ENCODE data around the gene EIF2S2.
A peak's percentile ranks its signal among the peaks of the same experiment; 100 is the strongest.
"Not testable (repeated sequence)": the region's sequence is repeated elsewhere in the genome, so short reads cannot be mapped to it uniquely, and the experiment has no call there.

Gene EIF2S2, protein sequence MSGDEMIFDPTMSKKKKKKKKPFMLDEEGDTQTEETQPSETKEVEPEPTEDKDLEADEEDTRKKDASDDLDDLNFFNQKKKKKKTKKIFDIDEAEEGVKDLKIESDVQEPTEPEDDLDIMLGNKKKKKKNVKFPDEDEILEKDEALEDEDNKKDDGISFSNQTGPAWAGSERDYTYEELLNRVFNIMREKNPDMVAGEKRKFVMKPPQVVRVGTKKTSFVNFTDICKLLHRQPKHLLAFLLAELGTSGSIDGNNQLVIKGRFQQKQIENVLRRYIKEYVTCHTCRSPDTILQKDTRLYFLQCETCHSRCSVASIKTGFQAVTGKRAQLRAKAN

DNA sequence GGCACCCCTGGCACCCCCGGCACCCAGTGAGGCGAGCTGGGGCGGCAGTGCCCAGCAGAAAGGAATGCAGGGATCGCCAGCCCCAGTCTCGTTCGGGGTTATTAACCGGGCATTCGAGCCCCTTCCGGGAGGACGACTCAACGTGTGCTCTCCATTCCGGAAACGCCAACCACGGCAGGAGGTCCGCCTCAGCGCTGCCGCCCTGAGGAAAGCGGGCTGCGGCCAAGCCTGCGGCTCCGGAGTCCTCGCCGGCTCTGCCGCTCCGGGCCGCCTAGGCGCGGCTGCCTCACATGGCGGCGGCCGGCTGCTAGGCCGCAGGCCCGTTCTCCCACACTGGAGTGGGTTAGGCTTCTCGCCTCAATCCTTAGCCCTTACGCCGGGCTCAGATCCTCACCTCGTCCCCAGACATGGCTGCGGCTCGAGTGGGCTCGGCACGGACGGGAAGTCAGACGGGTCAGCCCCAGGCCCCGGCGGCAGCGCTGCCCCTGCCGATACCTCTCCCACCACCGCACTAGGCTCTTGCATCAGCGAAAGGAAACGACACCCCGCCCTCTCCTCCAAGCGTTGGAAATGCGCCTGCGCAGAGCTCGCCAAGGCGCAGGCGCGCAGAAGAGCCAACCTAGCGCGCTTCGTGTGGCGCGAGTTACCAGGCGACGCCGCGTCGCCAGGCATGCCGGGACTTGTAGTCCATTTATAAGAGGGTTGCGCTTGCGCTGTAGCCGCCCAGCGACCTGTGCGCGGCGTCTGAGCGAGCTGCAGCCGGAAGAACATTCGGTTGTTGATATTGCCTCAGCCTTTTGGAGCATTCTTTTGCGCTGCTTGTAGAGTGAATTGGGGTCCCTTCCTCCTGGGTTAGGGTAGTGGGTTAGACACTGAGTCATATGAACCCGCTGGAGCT, at the start of gene EIF2S2:
Gene EIF2S2, minus strand, starts transcription at position 542 of the 898 bp plus-strand sequence. Its CDS starts 133 bp downstream, at position 409.
- Histone ChIP-seq H3K9me3 (ENCODE audit: low read length) (no peaks in the 10 kb centered on the region), H3K27me3 (ENCODE audit: insufficient read depth, low read length) (no peaks in the 10 kb centered on the region), H2AFZ (ENCODE audit: low read depth, low read length) (peak within 1 kb of the TSS; percentile 88), H3K36me3 (ENCODE audit: insufficient read depth, low read length) (peaks cover 9% of the 10 kb centered on the region), H3K4me3 (ENCODE audit: low read length) (peak within 1 kb of the TSS; percentile 93), H3K4me1 (ENCODE audit: insufficient read depth, low read length) (peaks cover 11% of the 10 kb centered on the region)

DNA sequence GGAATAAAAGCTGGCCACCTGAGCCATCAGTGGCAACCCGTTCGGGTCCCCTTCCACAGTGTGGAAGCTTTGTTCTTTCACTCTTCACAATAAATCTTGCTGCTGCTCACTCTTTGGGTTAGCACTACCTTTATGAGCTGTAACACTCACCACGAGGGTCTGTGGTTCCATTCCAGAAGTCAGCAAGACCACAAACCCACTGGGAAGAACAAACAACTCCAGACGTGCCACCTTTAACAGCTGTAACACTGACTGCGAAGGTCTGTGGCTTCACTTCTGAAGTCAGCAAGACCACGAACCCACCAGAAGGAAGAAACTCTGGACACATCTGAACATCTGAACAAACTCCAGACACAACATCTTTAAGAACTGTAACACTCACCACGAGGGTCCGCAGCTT, 45.7 kb upstream of the EIF2S2 start:
- not testable (repeated sequence) for H2AFZ ChIP-seq (ENCODE audit: low read depth, low read length); H3K36me3 ChIP-seq (ENCODE audit: insufficient read depth, low read length); H3K4me3 ChIP-seq (ENCODE audit: low read length); H3K4me1 ChIP-seq (ENCODE audit: insufficient read depth, low read length); H3K27me3 ChIP-seq (ENCODE audit: insufficient read depth, low read length); H3K9me3 ChIP-seq (ENCODE audit: low read length)

DNA sequence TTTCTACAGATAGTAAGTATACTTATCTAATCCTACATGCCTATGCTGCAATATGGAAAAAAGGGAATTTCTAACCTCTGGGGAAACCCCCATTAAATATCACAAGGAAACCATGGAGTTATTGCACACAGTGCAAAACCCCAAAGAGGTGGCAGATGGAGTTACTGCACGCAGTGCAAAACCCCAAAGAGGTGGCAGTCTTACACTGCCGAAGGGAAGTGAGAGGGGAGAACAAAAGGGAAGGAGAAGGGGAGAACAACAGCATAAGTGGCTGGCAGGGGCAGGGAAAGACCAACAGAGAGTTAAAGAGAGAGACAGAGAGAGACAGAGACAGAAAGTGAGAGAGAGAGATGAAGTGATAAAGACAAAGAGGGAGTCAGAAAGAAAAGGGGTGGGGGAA, 43.8 kb upstream of the EIF2S2 start:
- Histone ChIP-seq H3K4me3 (ENCODE audit: low read length) (no peak overlapping the region), H3K4me1 (ENCODE audit: insufficient read depth, low read length) (no peaks in the 10 kb centered on the region), H3K9me3 (ENCODE audit: low read length) (no peaks in the 10 kb centered on the region)

DNA sequence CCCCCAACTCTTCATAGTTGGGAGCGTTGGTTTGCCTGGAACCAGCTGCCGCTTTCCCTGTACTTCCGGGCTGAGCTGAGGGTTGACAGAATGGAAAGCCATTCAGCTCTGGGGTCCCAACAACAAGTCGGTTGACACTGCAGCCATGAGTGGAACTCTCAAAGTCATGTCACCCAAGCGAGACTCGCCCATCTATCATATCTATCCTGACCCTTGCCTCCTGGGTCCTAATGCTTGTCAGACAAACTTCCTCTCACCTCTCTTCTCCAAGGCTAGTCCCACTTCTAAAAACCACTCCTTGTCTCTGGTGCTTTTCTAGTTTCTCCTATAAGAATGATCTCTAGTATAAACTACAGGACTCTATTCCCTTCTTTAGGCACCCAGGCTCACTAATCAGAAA, 41.1 kb upstream of the EIF2S2 start:
- not testable (repeated sequence) for H3K4me1 ChIP-seq (ENCODE audit: insufficient read depth, low read length); H3K4me3 ChIP-seq (ENCODE audit: low read length); H3K27me3 ChIP-seq (ENCODE audit: insufficient read depth, low read length); H3K36me3 ChIP-seq (ENCODE audit: insufficient read depth, low read length); H2AFZ ChIP-seq (ENCODE audit: low read depth, low read length); H3K9me3 ChIP-seq (ENCODE audit: low read length)

More for the DNA sequence above, 43.8 kb upstream of the EIF2S2 start:
- Histone ChIP-seq H2AFZ (ENCODE audit: low read depth, low read length) (no peak overlapping the region), H3K36me3 (ENCODE audit: insufficient read depth, low read length) (no peaks in the 10 kb centered on the region), H3K27me3 (ENCODE audit: insufficient read depth, low read length) (peaks cover 5% of the 10 kb centered on the region)

DNA sequence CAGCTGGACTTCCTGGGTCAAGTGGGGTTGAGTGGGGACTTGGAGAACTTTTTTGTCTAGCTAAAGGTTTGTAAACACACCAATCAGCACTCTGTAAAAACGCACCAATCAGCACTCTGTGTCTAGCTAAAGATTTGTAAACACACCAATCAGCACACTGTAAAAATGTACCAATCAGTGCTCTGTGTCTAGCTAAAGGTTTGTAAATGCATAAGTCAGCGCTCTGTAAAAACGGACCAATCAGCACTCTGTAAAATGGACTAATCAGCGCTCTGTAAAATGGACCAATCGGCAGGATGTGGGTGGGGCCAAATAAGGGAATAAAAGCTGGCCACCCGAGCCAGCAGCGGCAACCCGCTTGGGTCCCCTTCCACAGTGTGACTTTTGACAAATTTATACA, 40.0 kb upstream of the EIF2S2 start:
- H3K27me3 ChIP-seq (ENCODE audit: insufficient read depth, low read length); H3K4me3 ChIP-seq (ENCODE audit: low read length); H3K36me3 ChIP-seq (ENCODE audit: insufficient read depth, low read length); H3K9me3 ChIP-seq (ENCODE audit: low read length); H2AFZ ChIP-seq (ENCODE audit: low read depth, low read length); H3K4me1 ChIP-seq (ENCODE audit: insufficient read depth, low read length): not testable (repeated sequence)

DNA sequence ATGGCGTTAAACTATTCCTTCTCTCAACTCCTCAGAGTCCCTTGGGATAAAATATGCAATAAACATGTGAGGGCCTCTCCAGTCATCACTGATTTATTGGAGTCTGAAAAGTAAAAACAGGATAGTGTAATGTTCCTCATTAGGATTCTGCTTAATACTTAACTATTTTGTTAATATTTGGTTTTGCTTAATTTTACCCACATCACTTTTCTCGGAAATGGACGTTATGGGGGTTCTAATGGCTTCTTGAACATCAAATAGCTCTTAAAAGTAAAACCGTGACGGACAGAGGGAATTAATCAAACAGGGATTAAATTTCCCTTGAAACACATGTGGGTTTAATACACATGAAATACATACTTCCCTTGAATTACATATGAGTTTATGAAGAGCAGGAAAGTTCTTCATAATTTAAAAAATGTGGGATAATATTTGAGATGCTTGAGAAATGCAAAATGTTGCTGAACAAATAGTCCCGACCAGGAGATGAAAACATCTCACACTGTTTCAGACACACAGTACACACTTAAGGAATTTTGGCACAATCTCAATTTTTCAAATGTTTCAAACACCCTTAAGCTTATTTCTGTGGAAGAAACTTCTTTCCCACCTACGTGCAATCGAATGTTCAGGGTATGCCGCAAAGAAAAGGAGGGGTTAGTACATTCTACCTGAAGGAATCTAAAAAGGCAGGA, 38.4 kb upstream of the EIF2S2 start:
- Histone ChIP-seq H3K9me3 (ENCODE audit: low read length) (no peaks in the 10 kb centered on the region), H3K27me3 (ENCODE audit: insufficient read depth, low read length) (peaks cover 5% of the 10 kb centered on the region), H2AFZ (ENCODE audit: low read depth, low read length) (no peak overlapping the region), H3K4me1 (ENCODE audit: insufficient read depth, low read length) (no peaks in the 10 kb centered on the region), H3K4me3 (ENCODE audit: low read length) (no peak overlapping the region), H3K36me3 (ENCODE audit: insufficient read depth, low read length) (no peaks in the 10 kb centered on the region)

DNA sequence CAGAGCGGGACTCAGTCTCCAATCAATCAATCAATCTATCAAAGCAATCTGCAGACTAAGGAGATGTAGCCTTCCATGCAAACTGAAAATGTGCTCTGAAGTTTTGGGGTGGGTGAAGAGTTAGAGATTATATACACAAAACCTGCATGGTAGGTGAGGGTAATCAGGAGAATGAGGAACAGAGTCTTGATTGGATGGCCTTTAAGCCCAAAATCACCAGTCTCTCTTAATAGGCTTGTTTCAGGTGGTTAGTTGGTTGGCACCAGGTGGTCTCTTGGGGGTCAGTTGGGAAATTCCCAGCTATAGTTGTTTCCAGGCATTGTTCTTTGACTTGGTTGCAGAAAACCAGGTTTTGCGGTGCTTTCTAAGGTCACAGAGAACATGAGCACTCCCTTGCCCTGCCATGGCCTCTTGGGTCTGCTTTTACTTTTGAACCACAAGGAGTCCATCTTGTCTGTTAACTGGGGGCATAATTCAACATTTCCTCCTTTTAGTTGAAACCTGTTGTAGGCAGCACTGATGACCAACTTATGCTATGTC, 33.3 kb upstream of the EIF2S2 start:
- no peaks in the 10 kb centered on the region for H3K9me3 ChIP-seq (ENCODE audit: low read length)
- H3K27me3 ChIP-seq (ENCODE audit: insufficient read depth, low read length): no peaks in the 10 kb centered on the region
- H3K4me1 ChIP-seq (ENCODE audit: insufficient read depth, low read length): no peaks in the 10 kb centered on the region
- H3K36me3 ChIP-seq (ENCODE audit: insufficient read depth, low read length): no peaks in the 10 kb centered on the region
- no peak overlapping the region for H3K4me3 ChIP-seq (ENCODE audit: low read length)
- H2AFZ ChIP-seq (ENCODE audit: low read depth, low read length): no peak overlapping the region

DNA sequence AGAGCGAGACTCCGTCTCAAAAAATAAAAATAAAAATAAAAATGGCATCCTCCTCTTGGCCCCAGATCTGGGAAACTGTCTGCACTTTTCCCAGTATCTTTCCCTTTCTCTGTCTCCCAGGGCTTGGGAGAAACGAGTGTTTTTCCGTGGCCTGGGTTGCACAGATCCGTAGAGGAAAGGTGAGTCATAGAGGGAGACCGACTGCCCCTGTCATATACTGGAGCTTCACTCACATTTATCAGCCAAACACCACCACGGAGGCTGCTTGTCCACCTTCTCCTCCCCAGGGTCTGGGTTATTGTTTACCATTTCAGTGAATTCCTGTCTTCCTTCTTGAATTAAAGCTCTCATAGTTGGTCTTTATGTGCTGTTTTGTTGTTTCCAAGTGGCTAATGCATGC, 31.9 kb upstream of the EIF2S2 start:
- Histone ChIP-seq H3K4me1 (ENCODE audit: insufficient read depth, low read length) (no peaks in the 10 kb centered on the region), H2AFZ (ENCODE audit: low read depth, low read length) (no peak overlapping the region), H3K27me3 (ENCODE audit: insufficient read depth, low read length) (no peaks in the 10 kb centered on the region), H3K36me3 (ENCODE audit: insufficient read depth, low read length) (no peaks in the 10 kb centered on the region), H3K4me3 (ENCODE audit: low read length) (no peak overlapping the region), H3K9me3 (ENCODE audit: low read length) (no peaks in the 10 kb centered on the region)

DNA sequence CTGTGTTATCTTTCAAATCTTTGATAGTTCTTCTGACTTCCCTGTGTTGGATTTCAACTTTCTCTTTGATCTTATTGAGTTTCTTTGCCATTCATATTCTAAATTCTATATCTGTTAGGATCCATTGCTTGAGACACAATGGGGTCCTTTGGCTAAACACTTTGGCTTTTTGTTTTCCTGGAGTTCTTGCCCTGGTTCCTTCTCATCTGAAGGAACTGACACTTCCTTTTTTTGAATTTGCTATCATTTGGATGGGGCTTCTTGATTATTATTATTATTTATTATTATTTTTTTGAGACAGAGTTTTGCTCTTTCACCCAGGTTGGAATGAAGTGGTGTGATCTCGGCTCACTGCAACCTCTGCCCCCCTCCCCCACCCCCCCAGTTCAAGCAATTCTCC, 30.1 kb upstream of the EIF2S2 start:
- H3K4me3 ChIP-seq (ENCODE audit: low read length): no peak overlapping the region
- no peaks in the 10 kb centered on the region for H3K4me1 ChIP-seq (ENCODE audit: insufficient read depth, low read length)
- no peaks in the 10 kb centered on the region for H3K9me3 ChIP-seq (ENCODE audit: low read length)
- no peaks in the 10 kb centered on the region for H3K27me3 ChIP-seq (ENCODE audit: insufficient read depth, low read length)
- H3K36me3 ChIP-seq (ENCODE audit: insufficient read depth, low read length): no peaks in the 10 kb centered on the region
- H2AFZ ChIP-seq (ENCODE audit: low read depth, low read length): no peak overlapping the region

DNA sequence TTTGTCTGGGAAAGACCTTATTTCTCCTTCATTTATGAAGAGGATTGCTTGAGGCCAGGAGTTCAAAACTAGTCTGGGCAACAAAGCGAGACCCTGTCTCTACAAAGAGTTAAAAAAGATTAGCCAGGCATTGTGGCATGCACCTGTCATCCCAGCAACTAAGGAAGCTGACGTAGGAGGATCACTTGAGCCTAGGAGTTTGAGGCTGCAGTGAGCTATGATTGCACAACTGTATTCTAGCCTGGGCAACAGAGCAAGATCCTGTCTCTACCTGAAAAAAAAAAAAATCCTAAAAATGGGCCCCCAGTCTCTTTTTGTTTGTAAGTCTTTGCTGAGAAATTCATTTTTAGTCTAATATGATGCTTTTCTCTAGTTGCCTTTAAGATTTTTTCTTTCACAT, 29.2 kb upstream of the EIF2S2 start:
- H3K4me1 ChIP-seq (ENCODE audit: insufficient read depth, low read length): no peaks in the 10 kb centered on the region
- H2AFZ ChIP-seq (ENCODE audit: low read depth, low read length): no peak overlapping the region
- H3K27me3 ChIP-seq (ENCODE audit: insufficient read depth, low read length): no peaks in the 10 kb centered on the region
- no peaks in the 10 kb centered on the region for H3K9me3 ChIP-seq (ENCODE audit: low read length)
- H3K4me3 ChIP-seq (ENCODE audit: low read length): no peak overlapping the region
- no peaks in the 10 kb centered on the region for H3K36me3 ChIP-seq (ENCODE audit: insufficient read depth, low read length)

DNA sequence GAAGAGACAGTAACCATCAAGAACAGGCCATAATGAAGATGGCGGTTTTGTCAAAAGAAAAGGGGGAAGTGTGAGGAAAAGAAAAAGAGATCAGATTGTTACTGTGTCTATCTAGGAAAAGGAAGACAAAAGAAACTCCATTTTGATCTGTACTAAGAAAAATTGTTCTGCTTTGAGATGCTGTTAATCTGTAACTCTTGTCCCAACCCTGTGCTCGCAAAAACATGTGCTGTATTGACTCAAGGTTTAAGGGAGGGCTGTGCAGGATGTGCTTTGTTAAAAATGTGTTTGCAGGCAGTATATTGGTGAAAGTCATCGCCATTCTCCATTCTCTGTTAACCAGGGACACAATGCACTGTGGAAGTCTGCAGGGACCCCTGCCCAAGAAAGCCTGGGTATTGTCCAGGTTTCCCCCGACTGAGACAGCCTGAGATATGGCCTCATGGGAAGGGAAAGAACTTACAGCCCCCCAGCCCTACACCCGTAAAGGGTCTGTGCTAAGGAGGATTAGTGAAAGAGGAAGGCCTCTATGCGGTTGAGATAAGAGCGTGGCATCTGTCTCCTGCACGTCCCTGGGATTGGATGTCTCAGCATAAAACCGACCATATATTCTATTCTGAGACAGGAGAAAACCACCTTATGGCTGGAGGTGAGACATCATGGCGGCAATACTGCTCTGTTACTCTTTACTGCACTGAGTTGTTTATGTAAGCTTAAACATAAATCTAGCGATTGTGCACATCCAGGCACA, 23.7 kb upstream of the EIF2S2 start:
- not testable (repeated sequence) for H3K27me3 ChIP-seq (ENCODE audit: insufficient read depth, low read length); H3K4me3 ChIP-seq (ENCODE audit: low read length); H3K36me3 ChIP-seq (ENCODE audit: insufficient read depth, low read length); H3K9me3 ChIP-seq (ENCODE audit: low read length); H2AFZ ChIP-seq (ENCODE audit: low read depth, low read length); H3K4me1 ChIP-seq (ENCODE audit: insufficient read depth, low read length)

DNA sequence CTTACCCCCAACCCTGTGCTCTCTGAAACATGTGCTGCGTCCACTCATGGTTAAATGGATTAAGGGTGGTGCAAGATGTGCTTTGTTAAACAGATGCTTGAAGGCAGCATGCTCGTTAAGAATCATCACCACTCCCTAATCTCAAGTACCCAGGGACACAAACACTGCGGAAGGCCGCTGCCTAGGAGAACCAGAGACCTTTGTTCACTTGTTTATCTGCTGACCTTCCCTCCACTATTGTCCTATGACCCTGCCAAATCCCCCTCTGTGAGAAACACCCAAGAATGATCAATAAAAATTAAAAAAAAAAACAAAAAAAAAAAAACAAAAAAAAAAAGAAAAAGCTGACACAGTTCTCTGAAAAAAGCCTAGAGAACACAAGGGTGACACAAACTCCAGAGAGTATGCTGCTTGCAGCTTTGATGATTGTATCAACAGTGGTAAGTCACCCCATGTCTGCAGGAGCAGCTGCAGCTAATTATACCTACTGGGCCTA, 21.4 kb upstream of the EIF2S2 start:
- not testable (repeated sequence) for H3K4me1 ChIP-seq (ENCODE audit: insufficient read depth, low read length); H3K27me3 ChIP-seq (ENCODE audit: insufficient read depth, low read length); H3K36me3 ChIP-seq (ENCODE audit: insufficient read depth, low read length); H3K9me3 ChIP-seq (ENCODE audit: low read length); H2AFZ ChIP-seq (ENCODE audit: low read depth, low read length); H3K4me3 ChIP-seq (ENCODE audit: low read length)

Measured in neuron (in vitro differentiated cells).